OCI-M1 (cell line): ENCODE data around the gene GRIN2C.

ENCODE experiments used
- DNase-seq: peaks from one replicate; lab custom pipeline; 2025; lab: John Stamatoyannopoulos, UW

GRIN2C gene

DNA sequence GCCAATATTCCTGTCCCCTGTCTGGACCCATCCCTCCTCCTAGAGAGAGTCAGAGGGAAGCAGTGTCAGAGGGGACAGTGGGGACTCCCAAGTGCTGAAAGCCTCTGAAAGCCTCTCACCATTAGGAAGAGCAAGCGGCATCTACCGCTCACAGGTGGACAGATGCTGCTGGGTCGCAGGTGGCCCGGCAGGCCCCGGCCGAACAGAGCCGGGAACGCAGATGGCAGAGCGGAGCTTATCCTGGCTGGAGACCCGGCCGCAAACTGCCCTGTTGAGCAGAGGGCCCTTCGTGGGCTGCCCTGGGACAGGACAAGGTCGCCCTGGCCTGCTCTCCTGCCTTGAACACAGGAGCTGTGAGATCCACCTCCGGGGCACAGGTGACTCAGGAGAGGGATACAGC lies 60.6 kb downstream of the GRIN2C start:
- DNase-seq, result no peak

DNA sequence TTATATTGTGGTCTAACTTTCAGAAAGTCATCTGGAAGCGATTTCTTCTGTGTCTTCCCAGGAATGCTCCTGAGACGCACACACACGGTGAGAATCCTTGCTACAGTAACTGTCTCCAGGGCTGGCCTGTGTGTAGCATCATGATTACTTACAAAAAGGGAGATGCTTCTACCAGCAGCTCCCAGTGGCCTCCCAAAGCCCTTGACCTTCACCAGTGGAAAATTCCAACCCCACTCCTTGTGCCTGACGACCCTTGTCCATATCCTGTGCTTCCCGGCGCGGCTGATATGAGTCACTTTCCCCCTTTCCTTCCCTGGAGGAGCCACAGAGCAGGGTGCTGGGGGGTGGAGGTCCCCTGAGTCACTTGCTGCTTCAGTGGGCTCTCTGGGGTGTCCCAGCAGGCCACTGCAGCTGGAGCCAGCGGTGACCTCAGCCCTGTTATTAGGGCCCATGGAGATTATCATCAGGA lies 61.4 kb downstream of the GRIN2C start:
- DNase-seq, result no peak

DNA sequence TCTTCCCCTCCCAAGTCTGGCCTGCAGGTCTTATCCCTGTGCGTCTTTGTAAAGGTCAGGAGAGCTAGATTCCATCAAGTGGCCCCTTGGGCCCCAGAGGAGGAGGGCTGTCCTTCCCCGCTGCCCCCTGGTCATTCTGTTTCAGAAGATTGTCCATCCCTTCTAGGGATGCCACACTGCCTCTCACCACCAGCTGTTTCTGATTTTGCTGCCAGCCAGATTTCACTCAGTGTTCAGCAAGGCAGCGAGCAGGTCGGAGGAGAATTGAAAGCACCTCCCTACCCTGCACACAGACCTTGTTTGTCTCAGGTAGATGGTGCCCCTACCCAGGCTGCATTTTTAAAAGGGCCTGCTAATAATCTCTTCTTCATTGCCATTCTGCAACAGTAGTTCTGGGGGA lies 61.9 kb downstream of the GRIN2C start:
- DNase-seq, result no peak

DNA sequence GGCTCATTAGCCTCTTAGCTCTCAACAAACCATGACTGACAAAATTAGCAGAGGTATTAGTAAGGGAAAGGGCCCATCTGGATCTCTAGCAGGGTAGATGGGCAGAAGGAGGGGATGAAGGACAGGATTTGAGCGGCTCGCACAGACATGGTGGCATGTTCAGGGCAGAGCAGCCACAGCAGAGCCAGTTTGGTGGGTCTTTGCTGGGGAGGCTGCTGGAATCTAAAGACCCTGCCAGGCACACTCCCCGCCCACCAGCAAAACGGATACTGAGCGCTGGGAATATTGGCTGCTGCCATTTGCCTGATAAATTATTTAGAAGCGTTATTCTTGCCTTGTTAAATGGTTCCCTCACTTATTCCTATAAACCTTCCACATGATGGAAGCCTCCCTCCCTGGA lies 62.8 kb downstream of the GRIN2C start:
- DNase-seq, result no peak

DNA sequence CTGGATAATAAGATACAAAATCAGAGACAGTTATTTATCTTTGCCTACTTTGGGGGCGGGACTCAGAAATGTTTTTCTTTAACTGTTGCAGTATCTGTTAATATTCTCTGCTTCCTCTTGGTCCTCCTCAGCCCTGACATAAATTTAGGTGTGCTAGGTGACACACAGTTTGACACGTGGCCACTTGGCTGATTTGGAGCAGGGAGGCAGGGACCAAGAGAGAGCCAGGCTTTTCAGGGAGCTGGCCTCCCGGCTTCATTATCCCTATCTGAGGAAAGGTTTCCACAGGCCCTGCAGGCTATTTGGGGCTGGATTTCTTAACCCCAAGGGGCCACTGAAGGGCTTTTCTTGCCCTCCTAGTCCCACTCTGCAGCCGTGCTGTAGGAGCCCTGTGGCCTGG lies 63.5 kb downstream of the GRIN2C start:
- no peak for DNase-seq

DNA sequence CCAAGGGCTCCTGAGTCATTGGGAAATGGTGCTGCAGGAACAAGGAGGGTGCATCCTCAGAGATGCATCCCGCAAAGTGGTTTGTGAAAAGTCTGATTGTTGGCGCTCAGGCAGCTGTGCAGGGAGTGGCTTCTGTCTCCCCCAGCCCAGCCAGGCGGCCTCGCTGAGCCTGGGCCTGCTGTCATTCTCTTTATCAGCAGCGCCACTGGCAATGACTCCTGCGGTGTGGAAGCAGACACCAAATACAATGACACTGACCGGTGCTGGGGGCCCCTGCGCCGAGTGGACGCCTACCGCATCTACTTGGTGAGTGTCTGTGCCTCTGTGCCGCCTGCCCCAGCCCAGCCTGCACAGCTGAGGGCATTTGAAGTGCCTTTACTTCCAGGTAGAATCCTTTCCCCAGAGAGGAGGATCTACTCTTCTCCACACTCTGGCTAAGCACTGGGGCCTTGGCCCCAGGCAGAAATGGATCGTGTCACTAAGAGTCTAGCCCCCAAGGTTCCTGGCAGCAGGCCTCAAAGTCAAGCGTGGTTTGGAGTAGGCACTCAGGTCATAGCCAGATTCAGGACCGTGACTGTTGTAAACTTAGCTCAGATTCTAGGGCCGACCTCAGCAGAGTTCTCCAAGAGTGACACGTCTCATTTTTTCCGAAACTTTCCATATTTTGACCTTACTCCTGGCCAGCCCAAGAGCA lies 64.2 kb downstream of the GRIN2C start:
- no peak for DNase-seq

DNA sequence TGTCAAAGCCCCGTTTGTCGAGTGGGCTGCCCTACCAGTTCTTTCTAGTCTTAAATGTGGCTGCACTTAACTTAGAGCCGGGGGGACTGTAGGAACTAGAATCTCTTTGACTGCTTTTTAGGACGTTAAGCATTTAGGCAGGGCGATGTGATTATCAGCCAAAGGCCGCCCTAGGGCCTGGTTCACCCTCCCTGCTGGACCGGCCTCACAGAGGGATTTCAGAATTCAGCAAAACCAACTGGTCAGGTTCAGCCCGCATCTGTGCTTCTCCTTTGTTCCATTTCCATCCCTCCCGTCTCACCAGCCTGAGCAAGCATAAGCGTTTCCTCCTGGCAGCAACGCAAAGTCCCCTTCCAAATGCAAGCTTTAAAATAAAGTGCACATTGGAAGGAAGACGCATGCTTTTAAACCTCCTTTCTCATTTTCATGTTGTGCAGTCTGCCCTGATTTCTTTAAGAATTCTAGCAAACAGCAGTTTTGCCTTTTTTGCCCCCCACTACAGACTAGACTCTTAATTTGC lies 67.0 kb downstream of the GRIN2C start:
- DNase-seq, result no peak
